GM19025 (cell line): ENCODE data around the gene SPEN.
"Not testable (repeated sequence)": the region's sequence is repeated elsewhere in the genome, so short reads cannot be mapped to it uniquely, and the experiment has no call there.

Experiments used
- ATAC-seq: cut with Tn5 transposase; IDR thresholded peaks from one replicate; pipeline ENCODE4 v1.9.1; 2021; ENCODE audit warnings: mild to moderate bottlenecking, low read depth, moderate library complexity; ENCODE audit not compliant: unreplicated experiment

The SPEN gene

DNA sequence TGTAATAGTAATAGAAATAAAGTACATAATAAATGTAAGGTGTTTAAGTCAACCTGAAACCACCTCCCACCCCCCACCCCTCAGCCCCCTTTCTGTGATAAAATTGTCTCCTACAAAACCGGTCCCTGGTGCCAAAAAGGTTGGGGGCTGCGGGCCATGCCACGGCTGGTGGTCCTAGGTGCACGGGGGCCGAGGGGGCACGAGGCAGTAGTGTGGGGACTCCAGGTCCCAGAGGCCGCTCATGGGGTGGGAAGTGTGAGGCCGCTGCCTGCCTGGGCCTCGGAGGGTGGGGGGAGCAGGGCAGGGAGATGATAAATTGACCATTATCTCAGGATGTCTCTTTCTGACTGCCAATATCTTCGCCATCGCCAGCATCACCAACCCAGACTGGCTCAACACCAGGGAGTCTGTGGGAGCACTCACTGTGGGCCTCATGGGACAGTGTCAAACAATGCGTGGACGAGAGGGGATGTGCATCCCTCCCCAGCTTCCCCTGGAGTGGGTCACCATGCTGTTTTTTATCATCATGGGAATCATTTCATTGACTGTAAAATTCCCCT is 121.9 kb downstream of the SPEN start:
- ATAC-seq, result no peak

DNA sequence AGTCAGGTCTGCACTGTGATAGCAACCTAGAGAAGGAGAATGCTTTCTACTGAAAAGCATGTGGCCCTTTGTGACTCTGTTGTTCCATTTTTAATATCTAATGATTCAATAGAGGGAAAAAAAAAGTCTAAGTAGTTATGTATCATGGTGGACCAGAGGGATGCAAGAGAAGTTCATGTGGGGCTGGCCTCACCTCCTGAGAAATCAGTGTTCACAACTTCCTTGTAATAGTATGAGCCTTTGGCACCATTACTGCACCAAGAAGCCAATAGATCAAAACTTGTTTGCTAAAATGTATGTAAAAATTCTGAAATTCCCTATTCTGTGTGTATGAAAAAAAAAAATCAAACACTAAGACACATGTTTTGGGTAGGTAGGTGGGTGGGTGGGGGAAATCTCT is 123.4 kb downstream of the SPEN start:
- no peak for ATAC-seq

GRCh38 chr1:15972409-15972808 is 124.9 kb downstream of the SPEN start:
- no peak for ATAC-seq

DNA sequence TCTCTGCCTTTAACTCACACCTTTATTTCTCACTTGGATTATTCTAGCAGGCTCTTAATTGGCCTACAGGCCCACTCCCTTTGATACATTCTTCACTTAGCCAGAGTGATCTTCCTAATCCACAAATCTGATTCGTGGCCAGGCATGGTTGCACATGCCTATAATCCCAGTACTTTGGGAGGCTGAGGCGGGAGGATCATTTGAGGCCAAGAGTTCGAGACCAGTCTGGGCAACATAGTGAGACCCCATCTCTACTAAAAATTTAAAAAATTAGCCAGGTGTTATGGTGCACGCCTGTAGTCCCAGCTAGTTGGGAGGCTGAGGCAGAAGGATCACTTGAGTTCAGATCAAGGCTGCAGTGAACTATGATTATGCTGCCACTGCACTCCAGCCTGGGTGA is 126.3 kb downstream of the SPEN start:
- no peak for ATAC-seq

DNA sequence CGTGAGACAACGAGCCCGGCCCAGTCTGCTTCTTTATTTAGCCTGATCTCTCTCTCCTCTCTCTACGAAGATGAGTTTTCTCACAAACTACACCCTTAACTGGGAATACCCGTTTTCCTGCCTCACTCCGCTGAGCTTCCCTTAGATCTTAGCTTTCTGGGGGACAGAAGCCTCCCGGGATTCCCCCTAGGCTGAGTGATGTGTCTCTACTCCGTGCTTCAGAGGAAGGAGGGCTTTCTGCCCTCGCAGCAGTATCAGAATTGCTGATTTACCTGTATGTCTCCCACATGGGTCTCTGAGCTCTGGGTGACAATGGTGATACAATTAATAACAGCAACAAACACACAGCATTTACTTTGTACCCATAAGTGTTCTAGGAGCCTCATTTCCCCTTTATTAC is 127.3 kb downstream of the SPEN start:
- ATAC-seq, result no peak

GRCh38 chr1:15975358-15975804 is 127.9 kb downstream of the SPEN start:
- peak; percentile 51 for ATAC-seq

- ATAC-seq, result peak; percentile 66
These were observed 128.5 kb downstream of the SPEN start, which contains the start of gene ZBTB17 for GRCh38 chr1:15975805-15976680. ZBTB17 (minus strand) TSS chr1:15976101; CDS start chr1:15948495, 27,606 bp downstream.

GRCh38 chr1:15977947-15978346 is 130.4 kb downstream of the SPEN start:
- ATAC-seq, result not testable (repeated sequence)

- ATAC-seq, result no peak
These were observed 134.2 kb downstream of the SPEN start for GRCh38 chr1:15981679-15982078.

DNA sequence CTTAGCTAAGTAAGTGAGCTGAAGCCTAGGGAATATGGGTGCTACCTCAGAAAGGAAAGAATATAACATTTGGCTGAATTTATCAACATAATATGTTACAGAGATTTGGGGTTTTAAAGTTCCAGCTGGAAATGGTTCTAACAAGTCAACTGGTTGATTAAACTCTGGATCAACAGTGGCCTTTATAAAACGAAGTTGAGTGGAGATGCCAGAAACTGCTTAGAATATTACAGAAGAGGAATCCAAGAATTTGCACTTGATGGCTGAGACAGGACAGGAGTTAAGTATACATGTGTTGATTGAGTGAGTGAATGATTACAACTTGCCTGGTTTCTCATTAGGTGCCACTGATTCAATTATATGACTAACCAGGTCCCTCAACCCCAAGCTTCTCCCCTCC is 135.8 kb downstream of the SPEN start:
- no peak for ATAC-seq

DNA sequence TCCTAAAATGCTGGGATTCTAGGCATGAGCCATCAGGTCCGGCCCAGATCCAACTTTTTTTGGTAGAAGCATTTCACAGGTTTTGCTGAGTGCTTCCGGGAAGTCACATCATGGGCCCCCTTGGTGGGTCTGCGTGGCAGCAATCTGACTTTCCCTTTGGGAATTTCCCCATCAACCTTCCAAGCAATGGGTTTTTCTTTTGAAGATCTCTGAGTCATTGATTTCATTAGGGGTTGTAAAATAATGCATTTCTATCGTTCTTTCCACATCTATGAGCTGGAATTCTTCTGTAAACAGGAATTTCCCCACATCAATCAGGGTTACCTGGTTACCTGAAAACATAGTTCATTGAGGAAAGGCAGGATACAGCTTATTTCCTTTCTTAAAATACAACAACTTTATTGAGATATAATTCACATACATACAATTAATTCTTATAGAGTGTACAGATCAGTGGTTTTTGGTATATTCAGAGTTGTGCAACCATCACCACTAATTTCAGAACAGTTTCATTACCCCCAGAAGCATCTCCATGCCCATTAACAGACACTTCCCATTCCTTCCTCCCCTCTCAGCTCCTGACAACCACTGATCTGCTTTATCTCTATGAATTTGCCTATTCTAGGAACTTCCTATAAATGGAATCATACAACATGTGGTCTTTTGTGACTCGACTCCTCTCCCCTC is 138.2 kb downstream of the SPEN start:
- ATAC-seq, result no peak

GRCh38 chr1:15988856-15989736 is 141.6 kb downstream of the SPEN start:
- ATAC-seq, result no peak

- no peak for ATAC-seq
These were observed 142.3 kb downstream of the SPEN start for GRCh38 chr1:15989776-15990175.
